SJSA1 (cell line): ENCODE data around the gene PLEKHA7. TPM values are rescaled to one million over a fixed set of nuclear protein-coding genes. Genes with fewer than 3 reads are reported as not detected.

Experiments used
- DNase-seq, 2 experiments: peaks; one replicate each; pipeline ENCODE4 v3.0.0-alpha.2; 2015 to 2020; ENCODE audit warnings: low spot score in 2 of 2, low read depth in 1 of 2
- H3K27ac ChIP-seq: fragments of 250-450 bp; sonication (Bioruptor Pico); 2 replicates; pipeline ENCODE4 v1.5.1; 2020; ENCODE audit warnings: mild to moderate bottlenecking, moderate library complexity
- H3K27me3 ChIP-seq: fragments of 250-450 bp; sonication (Bioruptor Pico); replicated peaks from 2 replicates; pipeline ENCODE4 v1.5.1; 2020; ENCODE audit warnings: mild to moderate bottlenecking, moderate library complexity
- H3K36me3 ChIP-seq: fragments of 250-450 bp; sonication (Bioruptor Pico); 2 replicates; pipeline ENCODE4 v1.5.1; 2020; ENCODE audit warnings: mild to moderate bottlenecking
- H3K4me1 ChIP-seq: fragments of 250-450 bp; sonication (Bioruptor Pico); replicated peaks from 2 replicates; pipeline ENCODE4 v1.6.1; 2021; ENCODE audit warnings: mild to moderate bottlenecking
- H3K4me3 ChIP-seq: fragments of 250-450 bp; sonication (Bioruptor Pico); 2 replicates; pipeline ENCODE4 v1.5.1; 2020; ENCODE audit warnings: mild to moderate bottlenecking
- H3K9me3 ChIP-seq: fragments of 250-450 bp; sonication (Bioruptor Pico); replicated peaks from 2 replicates; pipeline ENCODE4 v1.5.1; 2020; ENCODE audit warnings: mild to moderate bottlenecking
- total RNA-seq: library from RNA; depleted of rRNA; stranded (reverse); fragments of >200 nt; shearing (Covaris generic); gene quantifications from 2 replicates; pipeline ENCODE4 v1.2.3, GENCODE V29; 2014

PLEKHA7 gene
- total RNA-seq, 1 experiment from 2014 or later = not detected

DNA sequence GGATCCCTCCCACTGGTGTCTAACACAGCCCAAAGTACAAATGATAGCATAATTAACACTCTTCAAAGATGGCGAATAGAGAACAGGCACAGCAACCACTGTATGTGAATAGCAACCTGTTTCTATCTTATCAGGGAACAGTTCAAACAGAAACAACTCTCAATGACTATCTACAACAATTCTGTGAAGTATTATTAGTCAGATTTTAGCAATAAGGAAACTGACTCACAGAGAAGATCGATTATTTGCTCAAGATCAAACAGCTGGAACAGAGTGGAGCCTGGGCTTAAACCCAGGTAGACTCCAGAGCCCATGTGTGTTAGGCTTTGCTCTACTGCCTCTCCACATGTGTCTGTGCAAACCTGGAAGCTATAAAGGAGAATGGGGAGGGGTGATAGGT lies 187.1 kb downstream of the PLEKHA7 start:
- H3K27ac ChIP-seq = no peak overlapping the region
- no peaks in the 10 kb centered on the region for H3K9me3 ChIP-seq
- no peaks in the 10 kb centered on the region for H3K4me1 ChIP-seq
- DNase-seq = no peak
- peaks cover 15% of the 10 kb centered on the region for H3K27me3 ChIP-seq
- H3K36me3 ChIP-seq = no peaks in the 10 kb centered on the region
- no peak overlapping the region for H3K4me3 ChIP-seq

DNA sequence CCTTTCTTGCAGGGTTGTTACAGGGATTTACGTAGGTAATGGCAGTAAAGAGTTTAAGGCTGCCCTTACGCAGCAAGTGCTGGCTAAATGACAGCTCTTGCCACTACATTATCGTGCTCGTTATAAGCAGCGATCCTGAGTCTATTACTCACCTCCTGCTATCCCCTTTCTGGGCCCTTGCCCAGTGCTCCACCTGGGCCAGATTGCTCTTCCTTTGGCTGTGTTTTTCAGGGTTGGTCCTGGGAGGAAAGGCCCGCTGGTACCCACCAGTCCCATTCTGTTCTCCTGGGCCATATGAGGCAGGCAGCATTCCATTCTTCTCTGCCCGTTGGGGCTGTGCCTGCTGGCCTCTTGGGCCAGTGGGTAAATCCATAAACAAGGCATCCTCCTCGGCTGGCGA lies 188.2 kb downstream of the PLEKHA7 start:
- DNase-seq = no peak
- Histone ChIP-seq H3K27me3 (peaks cover 5% of the 10 kb centered on the region), H3K4me1 (no peaks in the 10 kb centered on the region), H3K27ac (no peak overlapping the region), H3K4me3 (no peak overlapping the region), H3K9me3 (no peaks in the 10 kb centered on the region), H3K36me3 (no peaks in the 10 kb centered on the region)

DNA sequence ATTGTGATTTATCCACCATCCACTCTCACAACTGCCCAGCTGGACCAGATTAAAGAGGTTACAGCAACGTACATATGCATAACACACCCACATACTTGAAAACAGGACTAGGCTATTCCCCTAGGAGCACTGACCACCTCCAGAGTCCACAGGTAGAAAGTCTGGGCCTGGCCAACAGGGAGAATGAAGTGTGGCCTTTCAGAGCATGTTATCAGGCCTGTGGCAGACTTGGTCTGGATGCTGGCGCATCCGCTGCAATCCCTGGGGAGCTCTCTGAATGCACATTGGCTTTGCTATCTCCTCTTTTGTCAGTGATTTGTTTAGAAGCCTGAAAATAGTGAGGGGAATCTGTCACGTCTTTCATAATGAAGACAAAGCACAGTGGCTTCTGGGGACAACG lies 189.1 kb downstream of the PLEKHA7 start:
- H3K27me3 ChIP-seq = no peaks in the 10 kb centered on the region; the same call in none of the 2 replicates
- no peak for DNase-seq
- no peak overlapping the region for H3K27ac ChIP-seq
- no peaks in the 10 kb centered on the region for H3K9me3 ChIP-seq
- no peak overlapping the region for H3K4me3 ChIP-seq
- H3K4me1 ChIP-seq = peaks cover 4% of the 10 kb centered on the region; the same call in 1 of the 2 replicates
- no peaks in the 10 kb centered on the region for H3K36me3 ChIP-seq

DNA sequence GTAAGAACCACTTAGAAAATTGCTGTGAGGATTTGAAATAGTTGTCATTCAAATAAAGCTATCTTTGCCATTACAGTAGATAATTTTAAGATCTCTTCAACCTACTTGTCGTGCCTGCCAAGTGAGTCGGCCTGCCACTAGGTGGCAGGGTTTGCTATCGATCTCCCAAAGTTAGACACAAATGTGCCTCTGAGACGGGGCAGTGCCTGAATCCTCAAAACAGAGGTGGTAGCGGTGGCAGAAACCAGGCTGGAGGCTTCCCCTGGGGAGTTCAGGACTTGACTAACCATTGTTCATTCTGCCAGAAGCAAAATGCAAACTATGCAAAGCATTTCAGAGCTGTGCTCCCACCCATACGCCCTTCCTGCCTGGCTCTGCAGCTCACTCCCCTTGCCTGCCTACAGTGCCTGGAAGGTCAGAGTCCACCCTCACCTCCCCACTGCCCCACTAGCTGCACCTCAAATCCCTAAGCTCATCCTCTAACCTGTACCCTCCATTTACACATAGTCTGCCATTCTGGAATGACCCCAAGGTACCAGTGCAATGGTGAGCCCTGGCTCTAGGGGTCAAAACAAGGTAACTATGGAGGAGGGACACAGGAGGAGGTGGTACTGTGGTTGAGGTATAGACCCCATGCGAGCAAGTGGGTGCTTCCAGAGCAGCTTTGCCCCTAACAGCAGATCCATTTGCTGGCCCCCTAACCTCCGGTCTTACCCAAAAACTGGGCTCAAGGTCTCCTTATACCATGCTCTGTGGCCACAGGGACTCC lies 193.7 kb downstream of the PLEKHA7 start:
- Histone ChIP-seq H3K4me1 (peaks cover 4% of the 10 kb centered on the region; the same call in 1 of the 2 replicates), H3K9me3 (no peaks in the 10 kb centered on the region), H3K36me3 (no peaks in the 10 kb centered on the region), H3K27me3 (peaks cover 14% of the 10 kb centered on the region), H3K27ac (no peak overlapping the region), H3K4me3 (no peak overlapping the region)
- DNase-seq = peak; percentile 64 to 78

DNA sequence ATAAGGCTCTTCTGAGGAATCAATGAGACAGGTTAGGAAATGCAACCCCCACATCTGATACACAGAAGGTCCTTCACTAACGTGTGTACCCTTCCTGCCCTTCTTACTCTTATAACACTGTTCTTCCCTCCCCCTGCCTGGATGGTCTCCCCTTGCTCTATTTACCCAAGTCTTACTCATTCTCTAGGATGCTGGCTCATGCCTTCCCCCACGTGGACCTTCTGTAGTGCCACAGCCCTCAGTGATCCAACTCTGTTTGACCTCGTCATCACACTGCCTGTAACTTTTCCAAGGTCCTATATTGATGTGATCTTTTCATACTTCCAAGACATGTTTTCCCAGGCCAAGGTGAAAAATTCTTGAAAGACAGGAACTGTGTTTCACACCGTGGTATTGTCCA lies 195.9 kb downstream of the PLEKHA7 start:
- Histone ChIP-seq H3K36me3 (no peaks in the 10 kb centered on the region), H3K4me3 (no peak overlapping the region), H3K4me1 (peaks cover 4% of the 10 kb centered on the region; the same call in 1 of the 2 replicates), H3K27ac (no peak overlapping the region), H3K27me3 (peaks cover 32% of the 10 kb centered on the region), H3K9me3 (no peaks in the 10 kb centered on the region)
- DNase-seq = no peak

DNA sequence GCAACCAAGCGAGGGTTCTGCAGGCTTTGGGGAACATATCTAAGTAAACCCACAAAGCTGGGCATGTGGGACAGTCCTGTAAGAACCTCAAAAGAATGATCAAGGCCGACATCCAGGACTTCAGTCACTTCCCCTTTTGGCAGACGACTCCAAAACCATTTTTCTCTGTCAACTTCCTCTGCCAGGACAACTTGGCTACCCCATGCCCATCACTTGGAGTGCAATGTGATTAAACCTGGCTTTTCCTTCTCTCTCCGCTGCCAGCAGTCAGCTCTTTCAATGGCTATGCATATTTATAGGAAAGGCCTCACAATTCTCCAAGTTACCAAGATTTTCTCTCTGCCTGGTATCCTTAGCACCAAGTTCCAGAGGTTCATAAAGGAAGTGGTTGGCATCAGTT lies 196.9 kb downstream of the PLEKHA7 start:
- Histone ChIP-seq H3K4me3 (no peak overlapping the region), H3K4me1 (peaks cover 4% of the 10 kb centered on the region; the same call in 1 of the 2 replicates), H3K27ac (no peak overlapping the region), H3K36me3 (no peaks in the 10 kb centered on the region), H3K27me3 (peaks cover 36% of the 10 kb centered on the region), H3K9me3 (no peaks in the 10 kb centered on the region)
- DNase-seq = no peak

DNA sequence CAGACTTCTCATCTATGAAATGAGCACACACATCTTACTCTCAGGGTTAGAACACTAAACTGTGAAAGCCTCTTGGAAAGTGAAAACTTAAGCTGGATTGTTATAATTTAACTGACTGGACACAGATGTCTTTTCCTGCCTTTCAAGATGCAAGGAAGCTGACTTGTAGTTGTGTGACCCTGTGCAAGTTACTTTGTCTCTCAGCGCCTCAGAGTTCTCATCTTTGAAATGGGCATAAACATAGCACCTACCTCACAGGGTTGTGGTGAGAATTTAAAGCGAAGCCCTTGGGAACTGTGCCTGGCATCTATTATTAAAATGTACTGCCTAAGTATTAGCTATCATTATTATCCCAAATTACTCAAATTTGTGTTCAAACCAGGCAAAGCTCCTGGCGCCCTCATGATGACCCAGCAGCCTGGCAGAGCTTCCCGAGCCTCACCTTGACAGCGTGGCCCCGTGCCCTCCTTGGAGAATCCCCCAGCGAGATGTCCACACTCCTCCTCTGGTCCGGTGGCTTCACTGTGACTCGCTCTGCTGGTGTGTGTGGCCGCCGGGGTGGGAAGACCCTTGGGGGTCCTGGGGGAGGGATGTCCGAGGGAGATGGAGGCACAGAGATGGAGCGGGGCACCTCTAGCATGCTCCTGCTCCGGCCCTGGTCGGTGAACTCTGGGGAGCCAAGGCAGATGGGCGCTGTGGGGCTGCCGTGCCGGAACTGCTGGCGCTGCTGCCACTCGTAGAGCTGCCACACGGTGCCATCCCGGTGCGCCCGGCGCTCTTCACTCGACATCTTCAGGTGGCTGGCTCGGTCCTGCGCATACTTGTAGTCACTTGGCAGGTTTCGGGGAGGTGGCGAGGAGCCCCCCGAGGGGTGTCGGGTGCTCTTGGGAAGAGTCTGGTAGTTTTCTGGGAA lies 197.6 kb downstream of the PLEKHA7 start:
- Histone ChIP-seq H3K4me3 (no peak overlapping the region), H3K27ac (no peak overlapping the region), H3K27me3 (peaks cover 36% of the 10 kb centered on the region), H3K36me3 (no peaks in the 10 kb centered on the region), H3K4me1 (peaks cover 4% of the 10 kb centered on the region; the same call in 1 of the 2 replicates), H3K9me3 (no peaks in the 10 kb centered on the region)
- DNase-seq = no peak

DNA sequence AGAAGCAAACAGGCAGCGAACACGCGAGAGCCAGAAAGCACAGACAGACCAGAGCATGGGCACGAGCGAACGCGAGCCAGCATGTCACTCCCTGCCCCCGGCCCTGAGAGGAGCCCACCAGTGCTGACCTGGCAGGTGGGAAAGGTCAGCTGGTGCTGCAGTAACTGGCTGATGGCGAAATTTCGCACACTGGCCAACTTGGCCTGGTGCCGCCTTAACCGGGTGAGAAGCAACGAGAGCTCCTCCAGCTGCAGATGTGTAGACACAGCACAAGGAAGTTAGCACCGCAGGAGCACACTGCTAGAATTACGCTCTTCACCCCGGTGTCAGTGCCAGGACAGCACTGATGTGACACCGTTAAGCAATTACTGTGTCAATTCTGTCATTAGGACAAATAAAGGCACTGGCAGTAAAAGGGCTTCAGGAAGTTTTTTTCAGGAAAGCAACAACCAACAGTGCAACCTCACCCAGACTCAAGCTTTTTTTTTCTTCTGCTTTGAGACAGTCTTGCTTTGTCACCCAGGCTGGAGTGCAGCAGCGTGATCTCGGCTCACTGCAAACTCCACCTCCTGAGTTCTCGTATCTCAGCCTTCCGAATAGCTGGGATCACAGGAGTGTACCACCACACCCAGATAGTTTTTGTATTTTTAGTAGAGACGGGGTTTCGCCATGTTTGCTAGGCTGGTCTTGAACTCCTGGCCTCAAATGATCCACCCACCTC lies 199.0 kb downstream of the PLEKHA7 start:
- no peaks in the 10 kb centered on the region for H3K9me3 ChIP-seq
- H3K27ac ChIP-seq = no peak overlapping the region
- no peak for DNase-seq
- peaks cover 36% of the 10 kb centered on the region for H3K27me3 ChIP-seq
- no peaks in the 10 kb centered on the region for H3K36me3 ChIP-seq
- no peak overlapping the region for H3K4me3 ChIP-seq
- H3K4me1 ChIP-seq = no peaks in the 10 kb centered on the region

DNA sequence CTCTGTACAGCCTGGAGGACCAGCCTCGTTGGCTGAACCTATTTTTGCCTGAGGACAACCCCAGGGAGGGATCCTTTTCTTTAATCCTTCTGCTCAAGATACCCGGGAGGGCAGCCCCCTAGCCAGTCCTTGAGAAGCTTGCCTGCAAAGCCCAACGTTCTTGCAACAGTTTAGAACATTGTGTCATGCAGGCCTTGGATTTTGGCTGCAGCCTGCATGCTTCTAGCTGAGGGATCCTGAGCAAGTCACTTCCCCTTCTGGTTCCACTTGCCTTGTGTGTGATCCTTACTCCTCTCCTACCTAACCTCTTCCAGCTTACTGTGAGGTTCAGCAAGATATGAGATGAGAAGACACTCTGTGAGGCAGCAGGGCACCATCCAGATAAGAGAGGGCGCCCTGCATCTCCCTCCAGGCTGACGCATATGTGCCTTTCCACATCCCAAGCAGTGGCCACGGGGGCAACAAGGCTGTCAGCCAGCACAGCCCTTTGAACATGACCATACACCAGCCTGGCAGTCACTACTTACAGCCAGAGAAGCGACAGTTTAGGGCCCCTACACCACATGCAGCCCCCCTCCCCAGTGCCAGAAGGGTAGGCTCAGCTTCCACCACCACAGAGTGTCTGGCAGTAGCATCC lies 199.7 kb downstream of the PLEKHA7 start:
- no peaks in the 10 kb centered on the region for H3K4me1 ChIP-seq
- DNase-seq = no peak
- H3K9me3 ChIP-seq = no peaks in the 10 kb centered on the region
- H3K27ac ChIP-seq = no peak overlapping the region
- no peak overlapping the region for H3K4me3 ChIP-seq
- H3K27me3 ChIP-seq = peaks cover 37% of the 10 kb centered on the region
- H3K36me3 ChIP-seq = no peaks in the 10 kb centered on the region

DNA sequence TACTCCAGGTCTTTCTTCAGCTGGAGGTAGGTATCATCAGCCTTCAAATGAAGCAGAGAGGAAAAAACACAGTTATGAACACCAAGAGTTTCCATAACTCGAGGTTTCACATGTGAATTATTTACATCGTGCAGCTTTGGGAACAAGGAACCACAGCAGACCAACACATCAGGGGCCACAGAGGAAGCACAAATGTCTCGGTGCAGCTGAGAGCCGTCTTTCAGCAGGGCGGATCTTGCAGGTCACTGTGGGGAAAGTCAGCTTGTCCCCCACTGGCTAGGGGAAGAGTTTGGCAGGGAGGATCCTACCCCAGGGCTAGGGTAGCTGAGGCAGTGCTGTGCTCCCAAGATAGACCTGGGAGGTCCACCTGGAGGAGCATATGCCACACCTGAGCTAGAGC lies 201.1 kb downstream of the PLEKHA7 start:
- no peak overlapping the region for H3K4me3 ChIP-seq
- DNase-seq = no peak
- peaks cover 42% of the 10 kb centered on the region for H3K27me3 ChIP-seq
- H3K9me3 ChIP-seq = no peaks in the 10 kb centered on the region
- no peaks in the 10 kb centered on the region for H3K36me3 ChIP-seq
- H3K4me1 ChIP-seq = no peaks in the 10 kb centered on the region
- no peak overlapping the region for H3K27ac ChIP-seq

DNA sequence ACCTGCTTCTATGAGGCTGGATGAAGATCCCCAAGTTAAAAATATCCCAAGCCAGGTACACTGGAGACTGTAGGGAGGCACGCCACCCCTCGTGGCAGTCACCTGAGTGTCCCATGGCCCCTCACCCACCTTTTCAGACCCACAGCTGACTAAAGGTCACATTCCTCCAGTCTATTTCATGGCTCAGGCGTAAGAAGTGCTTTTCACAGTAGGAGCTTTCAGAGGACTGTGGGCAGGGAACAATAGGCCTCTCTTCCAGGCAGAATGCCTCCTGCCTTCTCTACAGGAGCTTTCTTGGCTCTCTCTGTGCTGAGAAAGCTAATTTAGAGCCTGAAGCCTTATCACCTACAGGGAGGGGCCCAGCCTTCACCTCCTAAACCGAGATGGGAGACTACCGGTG lies 201.9 kb downstream of the PLEKHA7 start:
- Histone ChIP-seq H3K27ac (no peak overlapping the region), H3K4me1 (no peaks in the 10 kb centered on the region), H3K27me3 (peaks cover 45% of the 10 kb centered on the region), H3K9me3 (no peaks in the 10 kb centered on the region), H3K4me3 (no peak overlapping the region), H3K36me3 (no peaks in the 10 kb centered on the region)
- no peak for DNase-seq

DNA sequence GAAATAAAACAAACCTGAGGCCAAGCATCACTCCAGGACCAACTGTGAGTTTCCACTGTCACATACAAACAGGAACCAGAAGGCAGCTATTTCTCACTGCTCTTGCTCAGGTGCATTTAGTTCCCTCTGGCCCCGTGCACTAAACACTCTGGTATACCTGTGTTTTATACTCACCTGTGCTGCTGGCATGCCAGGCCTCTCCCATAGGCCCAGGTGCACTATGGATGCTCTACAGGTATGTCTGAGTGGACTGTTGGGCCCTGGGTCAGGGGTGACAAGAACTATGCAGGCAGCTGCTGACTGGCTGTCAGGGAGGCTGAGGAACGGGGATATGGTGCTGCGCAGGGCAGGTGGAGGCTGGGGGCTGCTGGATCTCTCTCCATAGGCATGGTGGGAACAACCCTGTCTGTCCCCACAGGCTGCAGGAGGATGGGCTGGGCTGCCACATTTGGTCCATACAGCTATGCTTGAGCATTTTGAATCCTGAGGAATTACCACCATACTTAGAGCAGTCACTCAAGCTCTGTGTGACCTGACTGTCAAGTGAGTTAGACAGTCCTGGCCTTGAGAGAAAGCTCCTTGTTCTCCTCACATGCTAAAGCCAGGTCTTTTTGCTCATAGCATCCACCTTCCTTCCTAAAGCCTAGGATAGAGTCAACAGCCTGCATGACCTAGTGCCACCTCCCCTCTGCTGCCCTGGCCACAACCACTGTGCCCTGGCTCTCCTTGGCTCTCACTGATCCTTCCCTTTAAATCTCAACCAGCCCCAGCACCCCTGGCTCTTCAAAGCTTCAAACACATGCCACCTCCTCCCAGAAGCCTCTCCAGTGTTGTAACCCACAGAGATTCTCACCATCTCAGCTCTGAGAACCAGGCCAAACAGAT lies 202.8 kb downstream of the PLEKHA7 start:
- H3K9me3 ChIP-seq = no peaks in the 10 kb centered on the region
- peaks cover 42% of the 10 kb centered on the region for H3K27me3 ChIP-seq
- H3K4me3 ChIP-seq = no peak overlapping the region
- no peaks in the 10 kb centered on the region for H3K4me1 ChIP-seq
- H3K36me3 ChIP-seq = no peaks in the 10 kb centered on the region
- H3K27ac ChIP-seq = no peak overlapping the region
- DNase-seq = no peak
